Chondrocyte (in vitro differentiated cells): ENCODE results near the gene AGTRAP. TPM values are rescaled to one million over a fixed set of nuclear protein-coding genes. Genes with fewer than 3 reads are reported as not detected.

ENCODE experiments used
- DNase-seq: peaks from one replicate; pipeline ENCODE4 v3.0.0; 2021; ENCODE audit warnings: mixed read lengths, low spot score
- H3K27ac Mint-ChIP-seq: one replicate; pipeline ENCODE4 v1.8.0; 2021; ENCODE audit warnings: mild to moderate bottlenecking, moderate library complexity, mixed read lengths; ENCODE audit not compliant: unreplicated experiment
- H3K27me3 Mint-ChIP-seq: 2 replicates; pipeline ENCODE4 v1.8.0; 2021; ENCODE audit warnings: low read depth, mixed read lengths
- H3K36me3 Mint-ChIP-seq: 2 replicates; pipeline ENCODE4 v1.8.0; 2021; ENCODE audit warnings: low read depth, mixed read lengths
- H3K4me1 Mint-ChIP-seq: 2 replicates; pipeline ENCODE4 v1.8.0; 2021; ENCODE audit warnings: low read depth, mild to moderate bottlenecking, mixed read lengths
- H3K4me3 Mint-ChIP-seq: one replicate; pipeline ENCODE4 v1.8.0; 2021; ENCODE audit warnings: mild to moderate bottlenecking, moderate library complexity, mixed read lengths; ENCODE audit not compliant: unreplicated experiment
- H3K9me3 Mint-ChIP-seq: 2 replicates; pipeline ENCODE4 v1.8.0; 2021; ENCODE audit warnings: low read depth, mixed read lengths
- total RNA-seq: library from RNA; stranded (reverse); gene quantifications from 3 replicates; pipeline ENCODE4 v1.2.1, GENCODE V29; 2021
- TF ChIP-seq, protein P1 (sequence below): fragments of 200-600 bp; sonication (generic); IDR thresholded peaks from 2 replicates; pipeline ENCODE4 v1.5.0; 2021; ENCODE audit warnings: antibody characterized with exemption, mild to moderate bottlenecking, moderate library complexity

The AGTRAP gene
- total RNA-seq, 1 donor from 2014 or later, result 19.8 TPM

DNA sequence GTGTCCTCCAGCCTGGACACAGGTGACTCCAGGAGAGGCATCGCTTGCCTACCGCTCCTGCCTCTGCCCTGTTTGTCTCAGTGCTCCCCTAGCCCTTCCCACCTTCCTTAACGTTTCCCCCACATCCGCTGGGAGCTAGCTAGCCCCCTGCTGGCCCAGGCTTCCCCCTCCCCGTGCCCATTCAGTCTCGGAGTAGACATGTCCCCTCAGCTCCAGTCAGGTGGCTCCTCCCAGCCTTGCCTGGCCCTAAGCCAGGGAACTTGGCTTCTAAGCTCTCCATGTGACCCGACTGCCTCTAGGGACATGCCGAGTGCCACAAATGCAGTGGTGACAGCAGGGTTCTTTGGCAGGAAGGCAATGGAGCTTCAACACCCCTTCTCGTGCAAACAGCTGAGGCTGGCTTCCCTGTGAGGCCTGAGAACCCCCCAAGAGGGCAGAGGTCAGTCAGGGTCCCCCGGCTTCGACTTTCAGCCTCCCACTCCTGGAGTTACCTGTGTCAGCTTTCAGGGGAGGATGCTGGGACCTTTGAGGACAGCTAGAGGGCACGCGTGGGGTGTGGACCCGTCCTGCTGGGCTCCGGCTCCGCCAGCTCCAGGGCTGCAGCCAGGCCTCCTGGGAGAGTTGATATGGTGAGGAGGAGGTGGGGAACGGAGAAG, 28.2 kb upstream of the AGTRAP start:
- peaks cover 31% of the 10 kb centered on the region for H3K27me3 Mint-ChIP-seq

GRCh38 chr1:11708554-11709350, 27.2 kb upstream of the AGTRAP start:
- Mint-ChIP-seq H3K36me3 (no peaks in the 10 kb centered on the region), H3K4me1 (peaks cover 3% of the 10 kb centered on the region), H3K9me3 (no peaks in the 10 kb centered on the region), H3K27ac (no peak overlapping the region), H3K27me3 (peaks cover 23% of the 10 kb centered on the region), H3K4me3 (no peak overlapping the region)
- TF ChIP-seq, protein P1, sequence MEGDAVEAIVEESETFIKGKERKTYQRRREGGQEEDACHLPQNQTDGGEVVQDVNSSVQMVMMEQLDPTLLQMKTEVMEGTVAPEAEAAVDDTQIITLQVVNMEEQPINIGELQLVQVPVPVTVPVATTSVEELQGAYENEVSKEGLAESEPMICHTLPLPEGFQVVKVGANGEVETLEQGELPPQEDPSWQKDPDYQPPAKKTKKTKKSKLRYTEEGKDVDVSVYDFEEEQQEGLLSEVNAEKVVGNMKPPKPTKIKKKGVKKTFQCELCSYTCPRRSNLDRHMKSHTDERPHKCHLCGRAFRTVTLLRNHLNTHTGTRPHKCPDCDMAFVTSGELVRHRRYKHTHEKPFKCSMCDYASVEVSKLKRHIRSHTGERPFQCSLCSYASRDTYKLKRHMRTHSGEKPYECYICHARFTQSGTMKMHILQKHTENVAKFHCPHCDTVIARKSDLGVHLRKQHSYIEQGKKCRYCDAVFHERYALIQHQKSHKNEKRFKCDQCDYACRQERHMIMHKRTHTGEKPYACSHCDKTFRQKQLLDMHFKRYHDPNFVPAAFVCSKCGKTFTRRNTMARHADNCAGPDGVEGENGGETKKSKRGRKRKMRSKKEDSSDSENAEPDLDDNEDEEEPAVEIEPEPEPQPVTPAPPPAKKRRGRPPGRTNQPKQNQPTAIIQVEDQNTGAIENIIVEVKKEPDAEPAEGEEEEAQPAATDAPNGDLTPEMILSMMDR, result no peak
- DNase-seq, result no peak

More for the DNA sequence above, 28.2 kb upstream of the AGTRAP start:
- no peak overlapping the region for H3K4me3 Mint-ChIP-seq
- DNase-seq, result peak; percentile 82
- no peak overlapping the region for H3K27ac Mint-ChIP-seq
- H3K9me3 Mint-ChIP-seq, result no peaks in the 10 kb centered on the region
- peaks cover 3% of the 10 kb centered on the region for H3K4me1 Mint-ChIP-seq
- H3K36me3 Mint-ChIP-seq, result no peaks in the 10 kb centered on the region
- TF ChIP-seq, protein P1, result no peak

DNA sequence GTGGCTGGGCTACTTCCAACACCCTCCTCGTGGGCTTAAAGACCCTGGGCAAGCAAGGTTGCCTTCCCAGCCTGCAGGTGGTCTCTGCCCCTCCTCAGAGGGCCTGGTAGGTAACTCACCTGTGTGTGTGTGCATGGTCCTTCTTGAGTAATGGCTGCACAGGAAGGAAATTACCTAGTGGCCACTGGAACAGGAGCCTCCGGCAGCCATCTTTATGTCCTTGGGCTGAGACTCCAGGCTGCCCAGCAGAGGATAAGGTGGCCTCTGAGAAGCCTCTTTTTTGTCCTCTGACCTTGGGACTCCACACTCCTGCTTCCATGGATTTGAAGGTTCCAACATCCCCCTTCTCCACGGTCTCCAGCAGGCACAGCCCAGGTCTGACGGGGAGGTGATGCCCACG, 24.4 kb upstream of the AGTRAP start:
- DNase-seq, result no peak
- peaks cover 22% of the 10 kb centered on the region for H3K27me3 Mint-ChIP-seq
- no peak overlapping the region for H3K4me3 Mint-ChIP-seq
- TF ChIP-seq, protein P1, result no peak
- no peak overlapping the region for H3K27ac Mint-ChIP-seq
- H3K4me1 Mint-ChIP-seq, result peaks cover 3% of the 10 kb centered on the region
- H3K36me3 Mint-ChIP-seq, result no peaks in the 10 kb centered on the region
- no peaks in the 10 kb centered on the region for H3K9me3 Mint-ChIP-seq

GRCh38 chr1:11712285-11712684, 23.7 kb upstream of the AGTRAP start:
- Mint-ChIP-seq H3K36me3 (no peaks in the 10 kb centered on the region), H3K4me1 (peaks cover 3% of the 10 kb centered on the region), H3K27ac (no peak overlapping the region), H3K27me3 (peaks cover 22% of the 10 kb centered on the region), H3K4me3 (no peak overlapping the region), H3K9me3 (no peaks in the 10 kb centered on the region)
- TF ChIP-seq, protein P1, result no peak
- peak; percentile 59 for DNase-seq

DNA sequence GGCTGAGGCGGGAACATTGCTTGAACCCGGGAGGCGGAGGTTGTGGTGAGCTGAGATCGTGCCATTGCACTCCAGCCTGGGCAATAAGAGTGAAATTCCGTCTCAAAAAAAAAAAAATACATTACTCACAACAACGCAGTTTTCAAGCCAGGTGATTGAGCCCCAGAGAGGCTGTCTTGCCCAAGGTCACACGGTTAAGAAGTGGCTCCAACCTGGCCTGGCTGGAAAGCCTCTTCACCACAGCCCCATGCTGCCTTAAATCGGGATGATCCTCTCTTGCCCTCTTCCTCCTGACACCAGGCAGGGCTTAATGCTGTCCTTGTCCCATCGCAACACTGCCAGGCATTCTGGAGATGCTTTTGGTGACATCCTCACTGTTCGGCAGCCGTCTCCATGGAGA, 22.8 kb upstream of the AGTRAP start:
- Mint-ChIP-seq H3K36me3 (no peaks in the 10 kb centered on the region), H3K27me3 (peaks cover 22% of the 10 kb centered on the region), H3K27ac (no peak overlapping the region), H3K4me3 (no peak overlapping the region), H3K9me3 (no peaks in the 10 kb centered on the region), H3K4me1 (no peaks in the 10 kb centered on the region)
- peak; percentile 38 for DNase-seq
- TF ChIP-seq, protein P1, result no peak
